ENCODE data around the gene SNX21. TPM values are rescaled to one million over a fixed set of nuclear protein-coding genes. Genes with fewer than 3 reads are reported as not detected.

SNX21 gene
- total and polyA plus RNA-seq, 9 of the 15 experiments (the other 6 are each of a cell fraction or from before 2014, with no cell fraction given): 0.10 to 1.2 (median 0.42) TPM

- no peak for ATAC-seq
- Histone ChIP-seq H3K9ac (ENCODE audit: insufficient read depth in 1 of 2, low read depth in 2 of 2, low read length in 2 of 2) (0 out of 4 replicates have a peak overlapping the region, but pooled peaks of 1 of the 2 experiments have one; percentile 43), H3K79me2 (ENCODE audit: control insufficient read depth, insufficient read depth, low read length) (no peaks in the 10 kb centered on the region), H3K27ac (ENCODE audit: extremely low read depth, low read depth, low read length) (no peak overlapping the region), H2AFZ (ENCODE audit: low read depth, low read length) (no peak overlapping the region), H3K4me1 (replicated peaks in 1 of 2; ENCODE audit: control insufficient read depth in 2 of 2, insufficient read depth in 2 of 2, low read length in 2 of 2) (peaks cover 11 to 12% of the 10 kb centered on the region in 2 experiments; a peak in 4 of 5 replicates), H3K9me3 (replicated peaks; ENCODE audit: control insufficient read depth, insufficient read depth, low read depth, low read length) (peaks cover 5% of the 10 kb centered on the region), H3K4me2 (ENCODE audit: insufficient read depth, low read length) (no peak overlapping the region), H3K27me3 (ENCODE audit: control insufficient read depth in 2 of 2, insufficient read depth in 2 of 2, low read length in 2 of 2) (no peaks in the 10 kb centered on the region), H3K9me1 (ENCODE audit: control insufficient read depth, insufficient read depth, low read length) (peaks cover 3% of the 10 kb centered on the region), H3K36me3 (ENCODE audit: control insufficient read depth, insufficient read depth, low read length) (peaks cover 27% of the 10 kb centered on the region; the same call in 2 of the 3 replicates), H3K4me3 (no peak overlapping the region), H4K20me1 (replicated peaks; ENCODE audit: control insufficient read depth, insufficient read depth, low read length) (no peaks in the 10 kb centered on the region)
- CTCF ChIA-PET (ENCODE audit: low intra/inter-chr PET ratio): no interaction called here
- no peak for FAIRE-seq
- WGBS (ENCODE audit: insufficient coverage, low coverage, missing lambda C conversion rate): 87% methylated on average over 8 of the region's 8 CpGs
- DNase-seq (ENCODE audit: extremely low read depth in 1 of 4, low spot score in 3 of 4): no peak
- intact Hi-C loops (cut with micrococcal nuclease) (no loop called here), in situ Hi-C loops (cut with MboI) (no loop called here)
- no TSS peak for BruUV-seq (replicated peaks)
- no peak for TF ChIP-seq ATF3 (IDR thresholded peaks at IDR 0.05)
- TF ChIP-seq ATF3 (CRISPR knock-in tag; conservative IDR thresholded peaks at IDR 0.05): no peak
- TF ChIP-seq POLR2G (IDR thresholded peaks at IDR 0.05; ENCODE audit: low read depth, low read length): 0 out of 2 replicates have a peak, but pooled peaks have one; percentile 32
- POLR2A ChIA-PET: interaction anchor here (0.5 to 0.8 kb wide), 3 partner anchors 9 to 273 kb away, joined by 3 to 4 read pairs (median 3); no protein-coding TSS in a partner anchor
Measured at GRCh38 chr20:45848421-45848820, 14.8 kb downstream of the SNX21 start.

- ChIA-PET CTCF (ENCODE audit: low intra/inter-chr PET ratio) (no interaction called here), POLR2A (no interaction called here)
- ATAC-seq (no peak), FAIRE-seq (no peak), DNase-seq (ENCODE audit: extremely low read depth in 1 of 4, low spot score in 3 of 4) (no peak)
- H3K79me2 ChIP-seq (ENCODE audit: control insufficient read depth, insufficient read depth, low read length): no peaks in the 10 kb centered on the region
- no peak overlapping the region for H2AFZ ChIP-seq (ENCODE audit: low read depth, low read length)
- intact Hi-C loops (cut with micrococcal nuclease): no loop called here
- H3K9me3 ChIP-seq (replicated peaks; ENCODE audit: control insufficient read depth, insufficient read depth, low read depth, low read length): peaks cover 5% of the 10 kb centered on the region
- H3K9me1 ChIP-seq (ENCODE audit: control insufficient read depth, insufficient read depth, low read length): peaks cover 3% of the 10 kb centered on the region
- H3K27me3 ChIP-seq (ENCODE audit: control insufficient read depth in 2 of 2, insufficient read depth in 2 of 2, low read length in 2 of 2): no peaks in the 10 kb centered on the region
- no peak overlapping the region for H3K27ac ChIP-seq (ENCODE audit: extremely low read depth, low read depth, low read length)
- WGBS (ENCODE audit: insufficient coverage, low coverage, missing lambda C conversion rate): 67% methylated on average over 5 of the region's 8 CpGs
- H3K4me1 ChIP-seq (replicated peaks in 1 of 2; ENCODE audit: control insufficient read depth in 2 of 2, insufficient read depth in 2 of 2, low read length in 2 of 2): peaks cover 11 to 12% of the 10 kb centered on the region in 2 experiments; a peak in 4 of 5 replicates
- H3K36me3 ChIP-seq (ENCODE audit: control insufficient read depth, insufficient read depth, low read length): peaks cover 24% of the 10 kb centered on the region; the same call in 2 of the 3 replicates
- no peak overlapping the region for H3K4me2 ChIP-seq (ENCODE audit: insufficient read depth, low read length)
- H3K4me3 ChIP-seq: no peak overlapping the region
- no peaks in the 10 kb centered on the region for H4K20me1 ChIP-seq (replicated peaks; ENCODE audit: control insufficient read depth, insufficient read depth, low read length)
- BruUV-seq (replicated peaks): no TSS peak
- in situ Hi-C loops (cut with MboI): no loop called here
- no peak overlapping the region for H3K9ac ChIP-seq (ENCODE audit: insufficient read depth in 1 of 2, low read depth in 2 of 2, low read length in 2 of 2)
- TF ChIP-seq ZNF384 (IDR thresholded peaks at IDR 0.05; ENCODE audit: low read depth, low read length) (peak; percentile 33; the same call in 1 of the 2 replicates), ZNF639 (CRISPR knock-in tag; conservative IDR thresholded peaks at IDR 0.05 in 1 of 2, IDR thresholded peaks at IDR 0.05 in 1 of 2) (no peak), ZBTB33 (CRISPR knock-in tag; IDR thresholded peaks at IDR 0.05) (peak; percentile 35; the same call in 1 of the 2 replicates)
Measured at GRCh38 chr20:45848969-45849582, 15.5 kb downstream of the SNX21 start.
